Common myeloid progenitor, CD34-positive (primary cell): ENCODE measurements around the gene DHX58.

Experiments used
- CTCF ChIA-PET: fragments of 350-600 bp; sonication (Branson Sonifier 250); formaldehyde crosslinking; loops from one replicate; lab custom pipeline; 2021; ENCODE audit warnings: antibody characterized with exemption; lab: Charles Lee
- POLR2A ChIA-PET: fragments of 350-600 bp; sonication (Branson Sonifier 250); formaldehyde crosslinking; loops from one replicate; lab custom pipeline; 2021; ENCODE audit warnings: antibody characterized with exemption; lab: Charles Lee
- DNase-seq, 3 donors: peaks; one replicate each; pipeline versions ENCODE4 v3.0.0 to v3.0.0-alpha.2; 2013
- H3K27ac ChIP-seq, 2 experiments: 1 replicate in 1 of 2; 2 replicates in 1 of 2; pipeline ENCODE4 v1.7.0; 2013; ENCODE audit warnings: inconsistent platforms in 2 of 2, low read length in 2 of 2, mild to moderate bottlenecking in 2 of 2, low read depth in 1 of 2, moderate library complexity in 1 of 2; ENCODE audit not compliant: severe bottlenecking in 2 of 2, insufficient read depth in 1 of 2, poor library complexity in 1 of 2
- H3K27me3 ChIP-seq, 5 experiments: replicated peaks in 2 of 5; 1 replicate in 3 of 5; 2 replicates in 2 of 5; pipeline versions ENCODE4 v1.6.1 to v1.7.0; 2013; ENCODE audit warnings: low read length in 4 of 5, mild to moderate bottlenecking in 2 of 5, moderate library complexity in 2 of 5, inconsistent platforms in 1 of 5; ENCODE audit not compliant: insufficient read depth in 5 of 5, control insufficient read depth in 4 of 5
- H3K36me3 ChIP-seq, 4 experiments: 1 replicate in 2 of 4; 2 replicates in 2 of 4; pipeline versions ENCODE4 v1.6.1 to v1.7.0; 2013; ENCODE audit warnings: low read length in 3 of 4, control low read depth in 1 of 4, mild to moderate bottlenecking in 1 of 4; ENCODE audit not compliant: control insufficient read depth in 4 of 4, insufficient read depth in 4 of 4
- H3K4me1 ChIP-seq, 4 experiments: 1 replicate in 3 of 4; 2 replicates in 1 of 4; pipeline versions ENCODE4 v1.6.1 to v1.7.1; 2013; ENCODE audit warnings: low read length in 3 of 4, mild to moderate bottlenecking in 3 of 4, control low read depth in 1 of 4, inconsistent platforms in 1 of 4, moderate library complexity in 1 of 4; ENCODE audit not compliant: control insufficient read depth in 4 of 4, insufficient read depth in 4 of 4; ENCODE audit errors: control extremely low read depth in 1 of 4
- H3K4me3 ChIP-seq, 7 experiments: 1 replicate in 4 of 7; 2 replicates in 3 of 7; pipeline versions ENCODE4 v1.5.1 to v1.7.0; 2013; ENCODE audit warnings: mild to moderate bottlenecking in 7 of 7, low read length in 6 of 7, moderate library complexity in 6 of 7, inconsistent platforms in 2 of 7, low read depth in 2 of 7, control low read depth in 1 of 7; ENCODE audit not compliant: insufficient read depth in 4 of 7, control insufficient read depth in 1 of 7; ENCODE audit errors: extremely low read depth in 1 of 7
- H3K9me3 ChIP-seq, 5 experiments: 1 replicate in 4 of 5; 2 replicates in 1 of 5; pipeline versions ENCODE4 v1.6.1 to v1.7.1; 2013; ENCODE audit warnings: low read length in 4 of 5, mild to moderate bottlenecking in 2 of 5, inconsistent platforms in 1 of 5, low read depth in 1 of 5, moderate library complexity in 1 of 5; ENCODE audit not compliant: control insufficient read depth in 4 of 5, insufficient read depth in 2 of 5; ENCODE audit errors: control extremely low read depth in 1 of 5
- WGBS: methylation state at CpG from one replicate; pipeline ENCODE4 v1.1.5; 2013; ENCODE audit not compliant: insufficient coverage; 5-methylcytosine and 5-hydroxymethylcytosine counted together

DHX58 gene

DNA sequence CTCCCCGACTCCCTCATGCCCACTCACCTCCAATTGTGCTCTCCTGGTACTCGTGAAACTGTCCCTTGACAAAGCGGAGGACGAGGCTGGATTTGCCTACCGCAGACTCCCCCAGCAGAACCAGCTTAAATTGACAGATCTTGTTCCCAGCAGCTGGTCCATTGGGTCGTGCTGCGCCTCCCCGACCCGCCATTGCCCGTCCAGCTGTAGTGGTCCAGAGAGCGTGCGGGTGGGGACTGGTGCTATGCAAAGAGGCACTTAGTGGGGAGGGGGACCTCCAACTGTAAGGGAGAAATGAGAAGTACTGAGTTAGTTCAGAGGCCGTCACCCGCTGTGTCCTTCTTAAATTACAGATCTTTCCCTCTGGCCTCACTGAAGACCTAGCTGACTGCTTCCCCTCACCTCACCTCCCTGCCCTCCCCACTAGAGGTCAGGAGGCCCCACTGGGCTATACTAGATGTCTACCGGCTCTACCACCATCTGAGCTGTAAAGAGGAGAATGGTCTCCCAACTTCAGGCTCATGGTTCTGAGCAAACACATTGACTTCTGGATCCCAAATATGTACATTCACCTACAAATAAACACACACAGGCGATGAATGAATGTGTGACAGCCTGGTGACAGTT, 17.9 kb upstream of the DHX58 start:
- ChIA-PET POLR2A (interaction anchor here (2.1 kb wide), 1 partner anchor 9 kb away, joined by 9 read pairs; the partner anchor contains the start of gene KAT2A), CTCF (interaction anchor here (0.9 to 6.1 kb wide), 18 partner anchors 9 to 296 kb away, joined by 3 to 24 read pairs (median 4); partner anchors contain the start of genes GHDC and KCNH4)
- peak overlapping the region; percentile 51 to 60 for H3K27ac ChIP-seq
- H3K36me3 ChIP-seq, result peaks cover 5 to 62% (median 44%) of the 10 kb centered on the region in 4 experiments
- H3K9me3 ChIP-seq, result no peaks in the 10 kb centered on the region
- H3K27me3 ChIP-seq, result no peaks in the 10 kb centered on the region
- H3K4me3 ChIP-seq, result no peak overlapping the region
- 96% methylated on average over 13 of the region's 16 CpGs for WGBS
- DNase-seq, result peak in 1 of 3 donors; percentile 27
- H3K4me1 ChIP-seq, result peaks cover 17 to 59% (median 45%) of the 10 kb centered on the region in 4 experiments

DNA sequence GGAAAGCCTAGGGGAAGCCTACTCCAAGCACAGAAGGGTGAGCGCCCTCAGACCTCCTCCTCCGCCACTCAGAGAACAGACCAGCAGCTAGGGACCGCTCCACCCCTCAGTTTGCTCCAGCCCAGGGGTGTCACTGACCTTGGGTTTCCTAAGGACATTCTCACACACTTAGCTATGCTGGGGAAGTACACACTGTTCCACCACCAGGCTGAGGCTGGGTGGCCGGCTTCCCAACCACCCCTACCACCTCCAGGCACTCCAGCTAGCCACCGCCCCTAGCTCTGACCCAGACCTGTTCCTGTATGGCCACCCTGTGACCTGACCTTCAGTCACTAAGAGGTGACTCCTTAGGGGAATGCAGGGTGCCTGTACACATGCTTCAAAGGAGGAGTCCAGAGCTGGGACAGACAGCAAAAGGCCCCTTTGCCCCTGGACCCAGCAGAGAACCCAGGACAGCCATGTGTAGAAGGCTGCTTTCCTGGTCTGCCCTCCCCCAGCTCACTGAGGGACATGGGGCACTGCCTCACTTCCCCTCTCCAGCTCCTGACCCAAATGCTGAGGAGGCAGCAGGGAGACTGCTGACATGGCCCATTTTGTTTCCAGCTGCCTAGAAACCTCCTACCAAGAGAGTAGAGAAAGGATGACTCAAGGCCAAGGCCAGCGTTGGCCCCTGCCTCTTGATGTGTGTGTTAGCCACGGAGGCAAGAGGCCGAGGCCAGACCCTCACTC, 16.8 kb upstream of the DHX58 start:
- CTCF ChIA-PET, result interaction anchor here (0.6 to 6.1 kb wide), 8 partner anchors 10 to 685 kb away, joined by 3 to 24 read pairs (median 5); no protein-coding TSS in a partner anchor
- no peak for DNase-seq
- no peaks in the 10 kb centered on the region for H3K9me3 ChIP-seq
- H3K36me3 ChIP-seq, result peaks cover 5 to 70% (median 48%) of the 10 kb centered on the region in 4 experiments
- H3K4me1 ChIP-seq, result peaks cover 17 to 51% (median 41%) of the 10 kb centered on the region in 4 experiments
- peak overlapping the region in 1 of 2 experiments; percentile 37 for H3K27ac ChIP-seq
- no peak overlapping the region for H3K4me3 ChIP-seq
- WGBS, result 92% methylated on average over 4 of the region's 8 CpGs
- no peaks in the 10 kb centered on the region for H3K27me3 ChIP-seq
- POLR2A ChIA-PET, result no interaction called here

DNA sequence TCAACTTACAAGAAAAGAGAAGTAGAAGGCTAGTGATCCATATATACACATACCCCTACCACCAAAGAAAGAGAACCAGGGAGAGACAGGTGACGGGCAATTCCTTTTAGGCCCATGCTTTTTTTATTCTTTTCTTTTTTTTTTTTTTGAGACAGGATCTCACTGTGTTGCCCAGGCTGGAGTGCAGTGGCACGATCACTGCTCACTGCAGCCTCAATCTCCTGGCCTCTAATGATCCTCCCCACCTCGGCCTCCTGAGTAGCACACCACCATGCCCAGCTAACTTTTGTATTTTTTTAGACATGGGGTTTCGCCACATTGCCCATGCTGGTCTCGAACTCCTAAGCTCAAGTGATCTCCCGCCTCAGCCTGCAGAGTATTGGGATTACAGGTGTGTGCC, 14.9 kb upstream of the DHX58 start:
- Histone ChIP-seq H3K4me1 (peaks cover 13 to 33% (median 23%) of the 10 kb centered on the region in 4 experiments), H3K27me3 (no peaks in the 10 kb centered on the region), H3K36me3 (peaks cover 5 to 71% (median 50%) of the 10 kb centered on the region in 4 experiments), H3K4me3 (no peak overlapping the region), H3K27ac (no peak overlapping the region), H3K9me3 (no peaks in the 10 kb centered on the region)
- ChIA-PET CTCF (interaction anchor here (1.0 to 6.1 kb wide), 3 partner anchors 12 to 101 kb away, joined by 4 to 24 read pairs (median 7); no protein-coding TSS in a partner anchor), POLR2A (no interaction called here)
- DNase-seq, result no peak
- WGBS, result 100% methylated on average over 2 of the region's 6 CpGs

DNA sequence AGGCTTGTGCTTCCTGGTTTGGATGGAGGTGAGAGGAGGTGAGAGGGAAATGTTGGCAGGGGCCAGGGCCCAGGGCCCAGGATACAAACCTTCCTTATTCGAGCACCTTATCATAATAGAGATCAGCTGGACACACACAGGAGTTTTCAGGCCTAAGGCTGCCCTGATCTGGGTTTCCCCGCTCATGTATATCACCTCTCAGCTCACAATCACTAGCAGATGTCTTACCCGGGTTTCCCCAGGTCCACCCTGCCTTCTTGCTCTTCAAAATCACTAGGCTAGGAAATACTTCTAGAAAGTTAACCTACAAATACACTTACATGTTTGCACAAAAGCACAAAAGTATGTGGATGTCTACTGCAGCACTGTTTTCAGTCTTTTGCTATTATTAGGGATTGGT, 14.3 kb upstream of the DHX58 start:
- Histone ChIP-seq H3K27ac (no peak overlapping the region), H3K36me3 (peaks cover 5 to 71% (median 51%) of the 10 kb centered on the region in 4 experiments), H3K4me3 (no peak overlapping the region), H3K9me3 (no peaks in the 10 kb centered on the region), H3K27me3 (no peaks in the 10 kb centered on the region), H3K4me1 (peaks cover 7 to 27% (median 17%) of the 10 kb centered on the region in 4 experiments)
- DNase-seq, result no peak
- POLR2A ChIA-PET, result no interaction called here
- 100% methylated on average over 1 of the region's 3 CpGs for WGBS
- CTCF ChIA-PET, result interaction anchor here (1.2 to 6.1 kb wide), 2 partner anchors 9 to 12 kb away, joined by 3 to 24 read pairs; no protein-coding TSS in a partner anchor

DNA sequence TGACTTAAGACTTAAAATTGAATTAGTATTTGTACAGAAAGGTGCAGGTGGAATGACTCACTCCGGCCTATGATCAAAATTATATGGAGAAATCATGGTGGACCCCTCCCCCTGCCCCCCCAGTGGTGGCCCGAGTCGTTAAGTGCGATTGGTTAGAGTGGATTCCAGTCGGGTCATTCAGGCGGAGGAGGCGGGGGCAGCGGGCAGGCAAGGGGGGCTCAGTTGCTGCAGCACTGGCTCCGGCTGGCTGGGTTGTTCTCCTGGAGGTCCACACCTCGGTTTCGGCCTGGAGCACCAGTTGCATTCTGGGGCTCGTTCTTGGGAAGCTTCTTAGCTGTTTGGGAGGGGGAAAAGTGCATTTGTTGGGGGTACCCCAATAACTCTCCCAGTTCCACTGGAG, 13.1 kb upstream of the DHX58 start:
- Histone ChIP-seq H3K4me1 (peaks cover 0 to 21% (median 10%) of the 10 kb centered on the region in 4 experiments), H3K36me3 (peaks cover 5 to 66% (median 49%) of the 10 kb centered on the region in 4 experiments), H3K9me3 (no peaks in the 10 kb centered on the region), H3K27me3 (no peaks in the 10 kb centered on the region), H3K4me3 (no peak overlapping the region), H3K27ac (peak overlapping the region in 1 of 2 experiments; percentile 14)
- CTCF ChIA-PET, result interaction anchor here (0.8 to 6.1 kb wide), 2 partner anchors 8 to 13 kb away, joined by 3 to 24 read pairs; no protein-coding TSS in a partner anchor
- WGBS, result 98% methylated on average over 9 of the region's 12 CpGs
- no peak for DNase-seq
- POLR2A ChIA-PET, result interaction anchor here (0.5 kb wide), 1 partner anchor 61 kb away, joined by 4 read pairs; no protein-coding TSS in a partner anchor

DNA sequence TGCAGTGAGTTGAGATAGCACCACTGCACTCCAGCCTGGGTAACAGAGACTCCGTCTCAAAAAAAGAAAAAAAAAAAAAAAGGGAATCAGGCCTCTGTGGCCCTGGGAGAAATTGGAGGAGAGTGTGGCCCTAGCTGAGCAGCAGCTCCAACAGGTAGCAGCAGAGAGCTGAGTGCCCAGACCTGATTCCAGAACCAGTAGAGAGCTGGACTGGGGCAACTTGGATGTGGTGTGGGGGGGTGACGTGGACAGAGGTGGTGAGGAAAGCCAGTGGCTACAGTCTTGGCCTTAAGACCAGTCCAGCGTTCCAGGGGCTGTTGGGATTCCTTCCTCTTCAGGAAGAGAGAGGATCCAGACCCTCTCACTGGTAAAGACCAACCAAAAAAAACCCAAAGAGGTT, 11.7 kb upstream of the DHX58 start:
- Histone ChIP-seq H3K27ac (no peak overlapping the region), H3K4me3 (no peak overlapping the region), H3K36me3 (peaks cover 5 to 55% (median 40%) of the 10 kb centered on the region in 4 experiments), H3K9me3 (no peaks in the 10 kb centered on the region), H3K27me3 (no peaks in the 10 kb centered on the region), H3K4me1 (peaks cover 0 to 23% (median 13%) of the 10 kb centered on the region in 4 experiments)
- 100% methylated on average over 1 of the region's 3 CpGs for WGBS
- DNase-seq, result no peak
- ChIA-PET CTCF (no interaction called here), POLR2A (interaction anchor here (0.6 to 0.8 kb wide), 2 partner anchors 9 to 67 kb away, joined by 4 to 5 read pairs; no protein-coding TSS in a partner anchor)
